ENCODE results near the gene SFXN1. TPM values are rescaled to one million over a fixed set of nuclear protein-coding genes. Genes with fewer than 3 reads are reported as not detected.

The SFXN1 gene
- total and polyA plus RNA-seq, 8 donors, result 29.2 to 47.2 (median 38.9) TPM

DNA sequence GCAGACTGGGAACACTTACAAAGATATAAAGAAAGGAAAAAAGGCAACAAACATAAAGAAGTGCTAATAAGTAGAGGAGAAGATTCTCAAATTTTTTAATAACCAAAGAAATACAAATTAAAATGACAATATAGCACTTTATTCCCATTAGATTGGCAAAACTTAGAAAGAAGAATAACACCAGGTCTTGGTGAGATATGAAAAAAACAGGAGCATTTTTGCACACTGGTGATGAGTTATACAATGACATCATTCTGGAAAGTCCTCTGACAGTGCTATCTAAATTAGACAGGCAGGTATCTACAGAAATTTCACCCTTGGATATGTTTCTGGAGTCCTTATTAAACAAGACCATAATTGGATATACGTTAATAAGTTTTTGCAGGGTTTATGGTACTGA, 9.5 kb upstream of the SFXN1 start:
- Histone ChIP-seq H3K36me3 (no peaks in the 10 kb centered on the region), H3K27ac (no peak overlapping the region), H3K9me3 (no peaks in the 10 kb centered on the region), H3K4me1 (no peaks in the 10 kb centered on the region), H3K4me3 (no peak overlapping the region), H3K27me3 (peaks cover 0 to 7% of the 10 kb centered on the region in 2 donors)
- TF ChIP-seq, protein P1, sequence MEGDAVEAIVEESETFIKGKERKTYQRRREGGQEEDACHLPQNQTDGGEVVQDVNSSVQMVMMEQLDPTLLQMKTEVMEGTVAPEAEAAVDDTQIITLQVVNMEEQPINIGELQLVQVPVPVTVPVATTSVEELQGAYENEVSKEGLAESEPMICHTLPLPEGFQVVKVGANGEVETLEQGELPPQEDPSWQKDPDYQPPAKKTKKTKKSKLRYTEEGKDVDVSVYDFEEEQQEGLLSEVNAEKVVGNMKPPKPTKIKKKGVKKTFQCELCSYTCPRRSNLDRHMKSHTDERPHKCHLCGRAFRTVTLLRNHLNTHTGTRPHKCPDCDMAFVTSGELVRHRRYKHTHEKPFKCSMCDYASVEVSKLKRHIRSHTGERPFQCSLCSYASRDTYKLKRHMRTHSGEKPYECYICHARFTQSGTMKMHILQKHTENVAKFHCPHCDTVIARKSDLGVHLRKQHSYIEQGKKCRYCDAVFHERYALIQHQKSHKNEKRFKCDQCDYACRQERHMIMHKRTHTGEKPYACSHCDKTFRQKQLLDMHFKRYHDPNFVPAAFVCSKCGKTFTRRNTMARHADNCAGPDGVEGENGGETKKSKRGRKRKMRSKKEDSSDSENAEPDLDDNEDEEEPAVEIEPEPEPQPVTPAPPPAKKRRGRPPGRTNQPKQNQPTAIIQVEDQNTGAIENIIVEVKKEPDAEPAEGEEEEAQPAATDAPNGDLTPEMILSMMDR (IDR thresholded peaks at IDR 0.05), result no peak
- intact Hi-C loops (cut with DNase I), result no loop called here
- ATAC-seq (no peak), DNase-seq (no peak)

DNA sequence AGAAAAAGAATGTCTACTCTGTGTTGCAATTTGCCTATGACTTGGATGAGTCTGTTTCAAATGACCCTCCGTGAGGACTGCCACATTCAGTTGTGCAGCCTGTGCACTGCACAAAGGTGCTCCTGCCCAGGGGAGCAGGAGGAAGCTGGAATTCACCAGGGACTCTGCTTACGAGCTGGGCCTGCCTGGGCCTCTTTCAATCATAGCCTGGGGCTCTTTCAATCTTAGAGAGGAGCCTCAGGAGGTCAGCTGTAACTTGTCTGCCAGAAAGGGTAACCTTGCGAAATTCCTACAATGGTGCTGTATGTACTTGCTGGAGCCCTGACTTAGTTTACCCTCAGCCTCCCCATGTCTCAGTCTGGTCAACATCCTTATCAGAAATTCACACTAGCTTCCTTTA, 8.4 kb upstream of the SFXN1 start:
- H3K27ac ChIP-seq, result no peak overlapping the region
- intact Hi-C loops (cut with DNase I), result no loop called here
- no peaks in the 10 kb centered on the region for H3K36me3 ChIP-seq
- TF ChIP-seq, protein P1 (IDR thresholded peaks at IDR 0.05), result no peak
- no peaks in the 10 kb centered on the region for H3K9me3 ChIP-seq
- no peak for ATAC-seq
- H3K4me1 ChIP-seq, result no peaks in the 10 kb centered on the region
- no peak overlapping the region for H3K4me3 ChIP-seq
- DNase-seq, result no peak
- peaks cover 0 to 13% of the 10 kb centered on the region in 2 donors for H3K27me3 ChIP-seq

DNA sequence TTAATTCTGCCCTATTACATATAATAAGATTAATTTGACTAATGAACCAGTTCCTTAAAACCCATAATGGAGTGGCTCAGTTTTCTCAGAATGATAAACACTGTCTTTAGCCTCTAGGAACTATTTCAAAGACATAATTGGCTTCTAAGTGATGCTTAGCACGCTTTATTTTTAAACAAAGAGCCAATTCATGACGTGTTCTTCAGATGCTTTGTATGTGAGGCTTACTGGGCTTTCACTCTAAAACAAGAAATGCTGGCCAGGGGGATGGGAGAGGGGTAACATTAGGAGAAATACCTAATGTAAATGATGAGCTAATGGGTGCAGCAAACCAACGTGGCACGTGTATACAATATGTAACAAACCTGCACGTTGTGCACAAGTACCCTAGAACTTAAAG, 7.6 kb upstream of the SFXN1 start:
- no peak for ATAC-seq
- intact Hi-C loops (cut with DNase I), result no loop called here
- TF ChIP-seq, protein P1 (IDR thresholded peaks at IDR 0.05), result no peak
- Histone ChIP-seq H3K9me3 (no peaks in the 10 kb centered on the region), H3K4me1 (no peaks in the 10 kb centered on the region), H3K27ac (no peak overlapping the region), H3K4me3 (no peak overlapping the region), H3K36me3 (no peaks in the 10 kb centered on the region), H3K27me3 (peaks cover 0 to 13% of the 10 kb centered on the region in 2 donors)
- peak in 1 of 4 donors; percentile 19 for DNase-seq

DNA sequence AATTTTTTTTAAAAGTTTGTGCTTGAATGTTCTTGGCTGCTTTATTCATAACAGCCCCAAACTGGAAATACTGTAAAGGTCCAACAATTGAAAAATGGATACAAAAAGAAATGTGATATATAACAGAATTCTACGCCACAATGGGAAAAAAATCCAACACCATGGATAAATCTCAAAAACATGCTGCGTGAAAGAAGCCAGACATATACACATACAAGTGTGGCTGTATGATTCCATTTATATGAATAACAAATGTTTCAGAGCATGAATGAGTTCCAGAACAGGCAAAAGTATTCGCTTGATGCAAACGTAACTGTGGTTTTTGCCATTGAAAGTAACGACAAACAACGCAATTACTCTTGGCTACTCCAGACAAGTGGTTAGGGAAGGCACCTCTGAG, 7.2 kb upstream of the SFXN1 start:
- DNase-seq, result no peak
- TF ChIP-seq, protein P1 (IDR thresholded peaks at IDR 0.05), result no peak
- Histone ChIP-seq H3K4me1 (no peaks in the 10 kb centered on the region), H3K36me3 (no peaks in the 10 kb centered on the region), H3K4me3 (no peak overlapping the region), H3K27me3 (peaks cover 0 to 15% of the 10 kb centered on the region in 2 donors), H3K27ac (no peak overlapping the region), H3K9me3 (no peaks in the 10 kb centered on the region)
- no peak for ATAC-seq
- intact Hi-C loops (cut with DNase I), result no loop called here

DNA sequence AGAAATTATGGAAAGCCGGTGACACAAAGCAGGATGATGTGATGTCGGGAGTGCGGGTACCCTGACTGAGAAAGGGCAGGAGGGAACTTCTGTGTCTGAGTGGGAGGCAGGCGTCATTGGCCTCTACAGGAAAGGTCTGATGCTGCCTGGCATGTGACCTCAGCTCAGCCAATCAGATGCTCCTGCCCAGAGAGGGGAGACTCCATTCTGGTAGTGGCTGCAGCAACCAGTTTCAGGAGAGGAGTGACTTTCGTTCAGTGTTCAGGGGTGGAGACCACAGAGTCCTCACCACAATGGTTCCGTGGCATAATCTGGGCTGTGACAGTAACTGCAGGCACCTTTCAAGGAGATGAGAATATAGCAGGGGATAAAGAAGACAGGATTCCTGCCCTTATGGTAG, 6.7 kb upstream of the SFXN1 start:
- intact Hi-C loops (cut with DNase I), result no loop called here
- H3K4me1 ChIP-seq, result no peaks in the 10 kb centered on the region
- TF ChIP-seq, protein P1 (IDR thresholded peaks at IDR 0.05), result no peak

More for the DNA sequence above, 6.7 kb upstream of the SFXN1 start:
- ATAC-seq (no peak), DNase-seq (no peak)
- Histone ChIP-seq H3K9me3 (no peaks in the 10 kb centered on the region), H3K36me3 (no peaks in the 10 kb centered on the region), H3K4me3 (no peak overlapping the region), H3K27me3 (peaks cover 0 to 20% of the 10 kb centered on the region in 2 donors), H3K27ac (no peak overlapping the region)
